GM10266 (cell line): ENCODE measurements around the gene SYNDIG1.

Experiments used
- DNase-seq: peaks from one replicate; pipeline ENCODE4 v3.0.0; 2012; ENCODE audit errors: extremely low spot score
- CTCF ChIP-seq: IDR thresholded peaks from 2 replicates; pipeline ENCODE4 v1.5.1; 2012; ENCODE audit warnings: mild to moderate bottlenecking, low read depth; ENCODE audit not compliant: control insufficient read depth, insufficient read depth; ENCODE audit errors: missing control alignments

The SYNDIG1 gene

GRCh38 chr20:24607402-24607801, 138.0 kb downstream of the SYNDIG1 start:
- TF ChIP-seq CTCF: no peak
- DNase-seq: no peak

- DNase-seq: no peak
These were observed 139.7 kb downstream of the SYNDIG1 start for GRCh38 chr20:24608926-24609667.

GRCh38 chr20:24609757-24610156, 140.3 kb downstream of the SYNDIG1 start:
- DNase-seq: no peak
- no peak for TF ChIP-seq CTCF

More at GRCh38 chr20:24608926-24609667, 139.7 kb downstream of the SYNDIG1 start:
- no peak for TF ChIP-seq CTCF

GRCh38 chr20:24610341-24611115, 141.1 kb downstream of the SYNDIG1 start:
- no peak for TF ChIP-seq CTCF
- no peak for DNase-seq

- no peak for TF ChIP-seq CTCF
- DNase-seq: no peak
These were observed 142.1 kb downstream of the SYNDIG1 start for GRCh38 chr20:24611360-24612140.

- no peak for DNase-seq
- no peak for TF ChIP-seq CTCF
These were observed 143.7 kb downstream of the SYNDIG1 start for GRCh38 chr20:24612799-24613775.
